ENCODE results near the gene ANKHD1.

DNA sequence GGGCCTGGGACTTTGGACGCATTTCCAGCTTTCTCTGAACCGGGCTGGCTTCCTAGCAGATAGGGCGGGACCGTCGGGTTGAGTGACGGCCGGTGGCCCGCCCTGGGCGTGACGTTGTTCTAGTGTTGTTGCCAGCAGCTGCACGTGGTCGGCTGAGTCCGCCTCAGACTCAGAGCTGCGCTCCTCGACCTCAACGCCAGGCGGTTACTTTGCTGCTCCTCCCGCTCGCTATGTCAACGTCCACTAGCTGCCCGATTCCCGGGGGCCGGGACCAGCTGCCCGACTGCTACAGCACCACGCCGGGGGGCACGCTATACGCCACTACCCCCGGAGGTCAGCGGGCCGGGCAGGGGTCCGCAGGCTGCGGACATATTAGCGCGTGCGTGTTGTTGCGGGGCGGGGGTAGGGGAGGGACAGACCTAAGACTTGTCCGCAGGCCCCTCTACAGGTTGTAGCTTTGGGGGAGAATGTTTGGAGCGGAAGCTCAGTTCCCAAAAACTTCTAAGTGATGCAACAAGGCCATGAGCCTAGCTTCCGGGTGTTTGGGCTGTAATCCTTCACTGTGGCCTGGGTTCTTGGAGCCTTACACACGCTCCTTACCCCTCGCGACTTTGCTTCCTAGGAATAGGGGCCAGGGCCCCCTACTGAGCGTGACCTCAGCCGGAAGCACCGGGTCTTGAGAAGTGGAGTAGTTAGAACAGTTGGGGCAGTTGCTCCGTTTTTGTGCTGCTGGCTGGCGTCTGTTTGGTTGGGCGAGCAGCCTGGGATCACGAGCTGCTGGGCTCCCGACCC, 146.1 kb downstream of the ANKHD1 start, which contains the start of gene EIF4EBP3:
- TF ChIP-seq, protein P1, sequence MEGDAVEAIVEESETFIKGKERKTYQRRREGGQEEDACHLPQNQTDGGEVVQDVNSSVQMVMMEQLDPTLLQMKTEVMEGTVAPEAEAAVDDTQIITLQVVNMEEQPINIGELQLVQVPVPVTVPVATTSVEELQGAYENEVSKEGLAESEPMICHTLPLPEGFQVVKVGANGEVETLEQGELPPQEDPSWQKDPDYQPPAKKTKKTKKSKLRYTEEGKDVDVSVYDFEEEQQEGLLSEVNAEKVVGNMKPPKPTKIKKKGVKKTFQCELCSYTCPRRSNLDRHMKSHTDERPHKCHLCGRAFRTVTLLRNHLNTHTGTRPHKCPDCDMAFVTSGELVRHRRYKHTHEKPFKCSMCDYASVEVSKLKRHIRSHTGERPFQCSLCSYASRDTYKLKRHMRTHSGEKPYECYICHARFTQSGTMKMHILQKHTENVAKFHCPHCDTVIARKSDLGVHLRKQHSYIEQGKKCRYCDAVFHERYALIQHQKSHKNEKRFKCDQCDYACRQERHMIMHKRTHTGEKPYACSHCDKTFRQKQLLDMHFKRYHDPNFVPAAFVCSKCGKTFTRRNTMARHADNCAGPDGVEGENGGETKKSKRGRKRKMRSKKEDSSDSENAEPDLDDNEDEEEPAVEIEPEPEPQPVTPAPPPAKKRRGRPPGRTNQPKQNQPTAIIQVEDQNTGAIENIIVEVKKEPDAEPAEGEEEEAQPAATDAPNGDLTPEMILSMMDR (conservative IDR thresholded peaks at IDR 0.05 in 1 of 2, IDR thresholded peaks at IDR 0.05 in 1 of 2; ENCODE audit: low read depth in 1 of 2, low read length in 2 of 2), result peak; percentile 52 to 62
- TF ChIP-seq EZH2 (IDR thresholded peaks at IDR 0.05; ENCODE audit: low read length, missing control alignments), result no peak

Data from fibroblast of lung (primary cell).